OCI-LY1 (cell line): Measurements from ENCODE around the gene PLCG2.

Experiments
- CTCF ChIP-seq: fragments of 200-600 bp; sonication (generic), shearing (Covaris generic); IDR thresholded peaks from 2 replicates; pipeline ENCODE4 v1.5.1; 2017; ENCODE audit warnings: mild to moderate bottlenecking, antibody characterized with exemption, low read length, moderate library complexity, mixed read lengths
- EZH2 ChIP-seq: fragments of 200-600 bp; sonication (generic), shearing (Covaris generic); IDR thresholded peaks from 2 replicates; pipeline ENCODE4 v1.8.0; 2017; ENCODE audit warnings: borderline replicate concordance, mixed run types, mild to moderate bottlenecking, antibody characterized with exemption, low read length, moderate library complexity, mixed read lengths

- TF ChIP-seq CTCF = no peak
- no peak for TF ChIP-seq EZH2
These were observed 85.7 kb downstream of the PLCG2 start for GRCh38 chr16:81864646-81865382.
